Head of caudate nucleus (tissue), 42 donors: ENCODE measurements around the gene CLTA.

Source experiments
- DNase-seq, 42 donors: peaks; one replicate each; pipeline versions ENCODE4 v3.0.0 to v3.0.0-alpha.2; 2020 to 2021; ENCODE audit warnings: mixed read lengths in 7 of 42
- intact Hi-C: fragments of 100-400 bp; cut with DNase I; formaldehyde crosslinking; loops from one replicate; pipeline ENCODE4 v1.15.0; 2022

The CLTA gene, protein sequence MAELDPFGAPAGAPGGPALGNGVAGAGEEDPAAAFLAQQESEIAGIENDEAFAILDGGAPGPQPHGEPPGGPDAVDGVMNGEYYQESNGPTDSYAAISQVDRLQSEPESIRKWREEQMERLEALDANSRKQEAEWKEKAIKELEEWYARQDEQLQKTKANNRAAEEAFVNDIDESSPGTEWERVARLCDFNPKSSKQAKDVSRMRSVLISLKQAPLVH

GRCh38 chr9:36190388-36191289, at the start of gene CLTA:
Gene CLTA (plus strand): TSS chr9:36190921. CDS start chr9:36191057, 136 bp downstream.
- peak; percentile 95 to 100 (median 98) for DNase-seq
- intact Hi-C loops: loop anchor here (2.0 to 5.0 kb wide), 2 partner anchors 68 to 212 kb away; partner anchors contain the start of genes GNE and RNF38

GRCh38 chr9:36141288-36141687, 49.4 kb upstream of the CLTA start:
- peak in 16 of 42 donors; percentile 29 to 77 (median 52) for DNase-seq
- intact Hi-C loops: no loop called here

GRCh38 chr9:36141761-36142160, 49.0 kb upstream of the CLTA start:
- no peak for DNase-seq
- intact Hi-C loops: no loop called here

DNA sequence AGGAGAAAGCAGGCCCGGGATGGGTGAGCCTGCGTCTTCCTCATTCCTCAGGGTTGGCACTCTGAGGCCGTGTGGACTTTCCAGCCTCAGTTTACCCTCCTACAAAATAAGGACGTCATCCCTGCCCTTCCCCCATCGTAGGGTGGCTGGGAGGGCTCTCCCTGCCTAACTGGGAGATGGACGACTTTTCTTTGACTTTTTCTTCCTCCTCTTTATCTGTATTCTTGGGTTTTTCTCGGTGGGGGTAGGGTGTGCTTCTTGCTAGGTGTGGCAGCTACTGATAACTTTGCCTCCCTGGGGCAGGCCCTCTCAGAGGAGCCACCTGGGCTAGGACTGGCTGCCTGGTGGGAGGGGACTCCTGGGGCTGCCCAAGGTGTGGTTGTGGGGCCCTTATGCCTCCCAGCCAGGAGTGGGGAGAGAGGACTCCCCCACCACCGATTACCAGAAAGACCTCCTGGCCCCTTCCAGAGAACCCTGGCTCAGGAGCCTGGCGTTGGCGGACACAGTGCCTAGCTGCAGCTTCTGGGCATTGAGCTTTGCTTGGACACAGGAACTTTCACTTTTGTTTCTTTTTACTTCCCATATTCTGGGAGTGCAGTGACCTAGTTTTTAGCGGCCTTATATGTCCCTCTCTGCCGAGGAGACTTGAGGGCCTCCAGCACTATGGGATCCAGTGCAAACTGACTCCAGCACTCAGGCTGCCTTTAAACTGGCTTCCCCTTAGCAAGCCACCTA, 48.0 kb upstream of the CLTA start:
- peak in 9 of 42 donors; percentile 38 to 75 (median 49) for DNase-seq
- intact Hi-C loops: no loop called here

- no peak for DNase-seq
Measured at GRCh38 chr9:36143245-36143641, 47.5 kb upstream of the CLTA start.

GRCh38 chr9:36144309-36145232, 46.1 kb upstream of the CLTA start:
- intact Hi-C loops: no loop called here
- DNase-seq: no peak

More at GRCh38 chr9:36143245-36143641, 47.5 kb upstream of the CLTA start:
- intact Hi-C loops: no loop called here

DNA sequence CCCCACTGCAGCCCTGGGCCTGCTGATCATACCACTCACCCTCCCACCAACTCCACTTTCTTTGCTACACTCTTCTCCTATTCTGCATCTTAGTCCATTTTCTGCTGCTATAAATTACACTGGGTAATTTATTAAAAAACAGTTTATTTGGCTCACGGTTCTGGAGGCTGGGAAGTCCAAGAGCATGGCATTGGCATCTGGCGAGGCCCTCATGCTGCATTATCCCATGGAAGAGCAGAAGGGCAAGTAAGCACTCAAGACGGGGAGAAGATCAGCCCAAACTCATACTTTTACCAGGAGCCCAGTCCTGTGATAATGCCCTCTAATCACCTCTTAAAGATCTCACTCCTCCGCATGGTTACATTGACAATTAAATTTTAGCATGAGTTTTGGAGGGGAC, 44.8 kb upstream of the CLTA start:
- intact Hi-C loops: no loop called here
- no peak for DNase-seq

GRCh38 chr9:36146651-36147050, 44.1 kb upstream of the CLTA start:
- intact Hi-C loops: no loop called here
- no peak for DNase-seq

DNA sequence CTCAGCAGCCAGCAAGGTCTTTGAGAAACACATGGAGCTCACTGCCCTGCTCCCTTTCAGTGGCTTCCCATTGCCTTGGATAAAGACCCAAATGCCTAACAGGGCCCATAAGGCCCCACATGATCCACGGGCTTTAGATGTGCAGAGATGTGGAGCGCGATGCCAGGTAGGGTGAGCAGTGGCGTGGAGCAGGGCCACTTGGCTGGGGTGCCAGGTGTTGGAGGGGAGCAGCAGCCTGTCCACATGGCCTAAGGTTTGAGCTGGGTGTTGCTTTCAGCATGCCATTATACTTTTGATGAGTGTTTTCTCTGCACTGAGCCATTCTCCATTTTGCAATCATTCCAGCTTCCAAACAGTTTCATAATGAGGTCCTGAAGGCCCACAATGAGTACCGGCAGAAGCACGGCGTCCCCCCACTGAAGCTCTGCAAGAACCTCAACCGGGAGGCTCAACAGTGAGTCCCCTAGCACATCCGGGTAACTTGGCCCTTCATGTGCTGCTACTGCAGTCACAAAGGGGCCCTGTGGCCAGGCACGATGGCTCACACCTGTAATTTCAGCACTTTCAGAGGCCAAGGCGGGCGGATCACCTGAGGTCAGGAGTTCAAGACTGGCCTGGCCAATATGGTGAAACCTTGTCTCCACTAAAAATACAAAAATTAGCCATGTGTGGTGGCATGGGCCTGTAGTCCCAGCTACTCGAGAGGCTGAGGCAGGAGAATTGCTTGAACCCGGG, 43.1 kb upstream of the CLTA start:
- no peak for DNase-seq
- intact Hi-C loops: no loop called here

GRCh38 chr9:36148311-36149051, 42.2 kb upstream of the CLTA start:
- peak; percentile 89 to 100 (median 97) for DNase-seq
- intact Hi-C loops: no loop called here

DNA sequence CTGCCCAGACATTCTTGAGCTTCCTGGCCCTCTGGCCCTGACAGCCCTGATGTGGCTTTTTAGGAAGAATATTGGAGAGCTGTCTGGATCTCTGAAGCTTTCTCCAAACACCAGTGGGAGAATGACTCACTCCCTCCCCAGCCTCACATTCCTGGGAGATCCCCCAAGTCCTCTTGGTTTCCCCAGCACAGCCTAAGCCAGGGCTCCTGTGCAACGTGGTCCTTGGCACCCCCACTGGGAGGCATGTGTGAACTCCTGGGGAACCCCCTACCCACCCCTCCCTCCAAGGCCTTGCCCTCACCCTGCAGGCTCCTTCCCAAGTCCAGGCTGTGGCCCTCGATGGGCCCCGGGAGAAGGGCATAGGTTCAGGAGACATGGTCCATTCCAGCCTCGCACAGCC, 41.5 kb upstream of the CLTA start:
- intact Hi-C loops: no loop called here
- DNase-seq: peak in 5 of 42 donors; percentile 36 to 61 (median 49)

DNA sequence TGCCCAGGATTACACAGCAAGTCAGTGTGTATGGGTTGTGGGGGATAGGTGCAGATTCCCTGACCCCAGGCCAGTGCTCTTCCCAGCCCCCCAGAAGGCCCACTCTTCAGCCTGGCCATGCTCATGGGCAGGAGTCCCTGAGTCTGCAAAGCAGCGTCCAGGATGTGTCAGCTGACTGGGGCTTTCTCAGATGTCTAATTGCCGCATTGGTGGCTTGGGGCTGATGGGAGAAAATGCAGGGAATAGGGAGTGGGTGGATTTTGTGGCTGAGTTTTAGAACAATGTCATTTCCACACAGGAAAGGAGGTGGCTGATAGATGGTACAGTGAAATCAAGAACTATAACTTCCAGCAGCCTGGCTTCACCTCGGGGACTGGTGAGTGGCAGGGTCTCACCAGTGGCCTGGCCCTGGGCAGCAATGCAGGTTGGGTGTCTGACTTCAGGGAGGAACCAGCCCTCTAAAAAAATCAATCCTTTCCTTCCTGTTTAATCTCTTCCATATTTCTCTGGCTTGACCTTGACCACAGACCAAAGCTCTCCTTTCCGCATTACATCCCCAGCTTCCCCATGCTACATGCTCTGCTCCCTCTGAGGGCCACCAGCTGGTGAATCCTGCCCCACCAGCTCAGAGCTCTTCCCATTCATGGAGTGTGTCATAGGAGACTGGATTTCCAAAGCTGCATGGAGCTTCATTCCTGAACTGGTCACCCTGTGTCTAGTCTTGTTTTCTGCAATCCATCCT, 40.0 kb upstream of the CLTA start:
- DNase-seq: peak in 4 of 42 donors; percentile 25 to 62 (median 37)
- intact Hi-C loops: no loop called here

GRCh38 chr9:36151316-36152210, 39.2 kb upstream of the CLTA start:
- intact Hi-C loops: no loop called here
- peak in 6 of 42 donors; percentile 22 to 60 (median 42) for DNase-seq

GRCh38 chr9:36152741-36153438, 37.8 kb upstream of the CLTA start:
- DNase-seq: no peak
- intact Hi-C loops: no loop called here

DNA sequence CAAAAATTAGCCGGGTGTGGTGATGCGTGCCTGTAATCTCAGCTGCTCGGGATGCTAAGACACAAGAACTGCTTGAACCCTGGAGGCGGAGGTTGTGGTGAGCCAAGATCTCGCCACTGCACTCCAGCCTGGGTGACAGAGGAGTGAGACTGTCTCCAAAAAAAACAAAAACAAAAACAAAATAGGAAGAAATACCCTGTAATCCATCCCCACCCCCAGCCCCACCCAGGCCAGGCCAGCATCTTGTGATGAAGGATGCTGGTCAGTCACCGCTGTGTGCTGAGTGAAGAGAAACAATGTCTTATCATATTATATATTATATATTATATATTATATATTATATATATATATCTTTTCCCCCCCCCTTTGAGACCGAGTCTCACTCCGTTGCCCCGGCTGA, 37.0 kb upstream of the CLTA start:
- intact Hi-C loops: no loop called here
- DNase-seq: no peak
